HUES6 (cell line): Measurements from ENCODE around the gene RAD9A.

ENCODE experiments used
- H3K27ac ChIP-seq: 2 replicates; pipeline ENCODE4 v1.7.0; 2013; ENCODE audit warnings: low read depth, mild to moderate bottlenecking, low read length, inconsistent platforms
- H3K27me3 ChIP-seq: 2 replicates; pipeline ENCODE4 v1.6.1; 2013; ENCODE audit warnings: low read length; ENCODE audit not compliant: control insufficient read depth, insufficient read depth
- H3K36me3 ChIP-seq: 2 replicates; pipeline ENCODE4 v1.6.1; 2013; ENCODE audit warnings: low read length; ENCODE audit not compliant: control insufficient read depth, insufficient read depth
- H3K4me1 ChIP-seq: 2 replicates; pipeline ENCODE4 v1.6.1; 2013; ENCODE audit warnings: low read length; ENCODE audit not compliant: control insufficient read depth, insufficient read depth
- H3K4me3 ChIP-seq: 2 replicates; pipeline ENCODE4 v1.5.1; 2013; ENCODE audit warnings: low read depth, low read length
- H3K9ac ChIP-seq: one replicate; pipeline ENCODE4 v1.6.1; 2013; ENCODE audit warnings: mild to moderate bottlenecking, low read length
- H3K9me3 ChIP-seq: 2 replicates; pipeline ENCODE4 v1.6.1; 2013; ENCODE audit warnings: low read depth, low read length; ENCODE audit not compliant: control insufficient read depth, insufficient read depth

Gene RAD9A

DNA sequence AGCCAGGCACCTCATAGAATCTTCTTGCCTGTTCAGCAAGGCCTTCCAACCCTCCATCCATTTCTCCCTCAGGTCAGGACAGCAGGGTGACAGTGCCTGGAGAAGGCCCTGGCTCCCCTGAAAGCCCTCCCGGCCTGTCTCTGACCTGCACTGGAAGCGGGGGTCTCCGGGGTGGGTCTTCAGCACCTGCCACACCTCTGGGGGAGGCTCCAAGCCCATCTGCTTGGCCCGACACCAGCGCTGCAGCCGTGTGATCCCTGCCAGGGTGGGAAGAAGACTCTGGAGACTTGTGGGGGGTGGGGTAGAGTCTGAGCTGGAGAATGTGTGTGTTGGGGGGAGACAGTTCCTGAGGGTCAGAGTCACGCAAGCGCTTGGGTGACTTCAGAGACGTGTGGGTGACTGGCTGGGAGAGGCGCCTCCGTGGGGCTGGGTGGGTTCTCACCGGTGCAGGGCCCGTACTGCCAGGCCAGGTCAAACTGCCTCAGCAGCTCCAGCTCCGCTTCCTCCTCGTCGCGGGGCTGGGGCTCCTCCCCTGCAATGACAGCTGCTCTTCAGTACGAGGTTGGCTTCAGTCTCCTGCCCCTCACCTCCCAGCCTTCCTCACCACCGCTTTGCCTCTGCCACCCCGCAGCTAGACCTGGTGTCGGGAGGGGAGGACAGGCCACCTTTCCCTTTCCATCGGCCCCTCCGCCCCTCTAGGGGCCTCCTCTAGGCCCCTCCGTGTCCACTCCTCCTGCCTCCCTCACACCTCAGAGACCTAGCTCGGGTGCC, 39.1 kb upstream of the RAD9A start:
- Histone ChIP-seq H3K27me3 (no peaks in the 10 kb centered on the region), H3K9me3 (no peaks in the 10 kb centered on the region), H3K4me1 (peaks cover 31% of the 10 kb centered on the region), H3K36me3 (no peaks in the 10 kb centered on the region), H3K4me3 (peak overlapping the region; percentile 83), H3K9ac (peak overlapping the region; percentile 78), H3K27ac (peak overlapping the region; percentile 59; the same call in 1 of the 2 replicates)

- peak within 1 kb of the TSS; percentile 83 for H3K4me3 ChIP-seq
- peak within 1 kb of the TSS; percentile 59; the same call in 1 of the 2 replicates for H3K27ac ChIP-seq
- peaks cover 31% of the 10 kb centered on the region for H3K4me1 ChIP-seq
- peak within 1 kb of the TSS; percentile 78 for H3K9ac ChIP-seq
- no peaks in the 10 kb centered on the region for H3K9me3 ChIP-seq
- no peaks in the 10 kb centered on the region for H3K36me3 ChIP-seq
- no peaks in the 10 kb centered on the region for H3K27me3 ChIP-seq
These were observed 38.3 kb upstream of the RAD9A start, which contains the start of gene POLD4 for GRCh38 chr11:67353317-67354074. POLD4 (minus strand) TSS chr11:67353546; CDS start chr11:67353399, 147 bp downstream.

DNA sequence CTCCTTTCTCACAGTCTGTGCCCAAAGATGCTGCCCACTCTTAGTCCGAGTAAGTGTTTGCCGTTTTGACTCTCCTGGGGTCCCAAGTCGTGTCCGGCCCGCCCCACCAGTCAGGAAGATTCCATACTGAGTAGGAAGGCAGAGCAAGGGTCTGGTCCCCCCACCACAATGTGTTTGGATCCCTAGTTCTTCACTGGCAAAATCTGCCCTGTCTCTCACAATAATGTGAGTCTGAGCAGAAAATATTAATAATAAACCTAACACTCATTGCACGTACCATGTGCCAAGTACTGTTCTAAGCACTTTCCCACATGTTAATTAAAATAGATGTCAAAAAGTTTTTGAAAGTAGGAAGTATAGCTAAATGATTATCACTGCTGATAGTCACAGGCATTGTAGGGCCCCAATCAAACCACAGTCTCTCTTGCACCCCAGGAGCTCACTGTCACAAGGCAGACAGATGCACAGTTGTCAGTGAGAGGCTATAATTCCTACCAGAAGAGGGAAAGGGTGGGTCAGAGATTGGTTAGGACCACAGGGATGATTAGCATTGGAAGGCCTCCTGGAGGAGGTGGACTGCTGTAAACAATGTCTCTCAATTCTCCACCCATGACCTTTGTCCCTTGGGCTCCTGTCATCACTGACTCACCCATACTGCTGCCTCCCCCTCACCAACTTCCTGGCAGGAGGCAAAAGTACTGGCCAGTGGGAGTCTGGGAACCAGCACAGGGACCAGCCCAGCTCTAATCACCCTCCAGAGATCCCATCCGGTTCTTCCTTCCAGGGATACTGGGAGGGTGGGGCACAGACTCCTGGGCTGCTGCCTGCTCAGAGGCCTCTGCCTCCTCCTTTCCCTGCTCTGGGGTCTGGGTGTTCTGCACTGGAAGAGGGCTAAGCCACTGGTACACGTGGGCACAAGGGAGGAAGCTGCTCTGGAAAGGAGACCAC, 37.4 kb upstream of the RAD9A start:
- Histone ChIP-seq H3K9me3 (no peaks in the 10 kb centered on the region), H3K9ac (peak overlapping the region; percentile 43), H3K4me3 (peak overlapping the region; percentile 83), H3K36me3 (no peaks in the 10 kb centered on the region), H3K27ac (peak overlapping the region; percentile 54; the same call in 1 of the 2 replicates), H3K4me1 (peaks cover 31% of the 10 kb centered on the region), H3K27me3 (no peaks in the 10 kb centered on the region)

- Histone ChIP-seq H3K4me3 (no peak overlapping the region), H3K4me1 (peaks cover 31% of the 10 kb centered on the region), H3K9ac (no peak overlapping the region), H3K27me3 (no peaks in the 10 kb centered on the region), H3K27ac (no peak overlapping the region), H3K9me3 (no peaks in the 10 kb centered on the region), H3K36me3 (no peaks in the 10 kb centered on the region)
These were observed 36.6 kb upstream of the RAD9A start for GRCh38 chr11:67355023-67355793.

DNA sequence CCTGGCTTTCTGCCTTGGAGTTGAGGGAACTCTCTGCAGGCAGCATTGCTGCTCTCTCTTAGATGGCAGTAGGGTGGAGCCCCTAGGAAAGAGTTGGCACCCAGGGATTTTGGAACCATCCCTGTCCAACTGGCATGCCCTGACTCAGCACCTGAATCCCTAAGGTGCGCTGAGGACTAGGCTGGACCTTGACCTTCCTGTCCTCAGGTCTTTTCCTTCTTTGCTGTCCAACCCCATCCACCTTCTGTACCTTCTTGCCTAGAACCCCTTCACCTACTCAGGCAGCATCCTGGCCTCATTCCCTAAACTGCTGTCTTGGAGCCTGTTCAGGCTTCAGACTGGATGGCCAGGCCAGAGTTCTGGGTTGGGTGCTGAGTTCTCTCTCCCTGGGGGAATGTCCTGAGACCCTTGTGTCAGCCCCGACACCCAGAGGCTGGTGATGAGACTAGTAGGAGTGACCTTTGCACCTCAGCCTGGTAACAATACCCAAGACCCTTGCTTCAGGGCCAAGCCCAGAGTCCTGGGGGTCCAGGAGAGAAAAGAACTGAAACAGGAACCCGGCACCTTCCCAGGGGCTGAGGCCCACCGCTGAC, 35.9 kb upstream of the RAD9A start:
- Histone ChIP-seq H3K27ac (no peak overlapping the region), H3K4me1 (peaks cover 31% of the 10 kb centered on the region), H3K36me3 (no peaks in the 10 kb centered on the region), H3K27me3 (no peaks in the 10 kb centered on the region), H3K4me3 (no peak overlapping the region), H3K9ac (no peak overlapping the region), H3K9me3 (no peaks in the 10 kb centered on the region)

GRCh38 chr11:67356387-67356863, 35.4 kb upstream of the RAD9A start:
- Histone ChIP-seq H3K27me3 (no peaks in the 10 kb centered on the region), H3K27ac (no peak overlapping the region), H3K4me1 (peaks cover 29% of the 10 kb centered on the region), H3K36me3 (no peaks in the 10 kb centered on the region), H3K9ac (no peak overlapping the region), H3K4me3 (no peak overlapping the region), H3K9me3 (no peaks in the 10 kb centered on the region)

- no peak overlapping the region for H3K9ac ChIP-seq
- H3K27ac ChIP-seq, result no peak overlapping the region
- no peaks in the 10 kb centered on the region for H3K27me3 ChIP-seq
- no peaks in the 10 kb centered on the region for H3K36me3 ChIP-seq
- peaks cover 27% of the 10 kb centered on the region for H3K4me1 ChIP-seq
- no peaks in the 10 kb centered on the region for H3K9me3 ChIP-seq
- no peak overlapping the region for H3K4me3 ChIP-seq
These were observed 34.8 kb upstream of the RAD9A start for GRCh38 chr11:67356864-67357561.

GRCh38 chr11:67357831-67358670, 33.7 kb upstream of the RAD9A start:
- Histone ChIP-seq H3K4me3 (no peak overlapping the region), H3K9me3 (no peaks in the 10 kb centered on the region), H3K9ac (no peak overlapping the region), H3K27ac (no peak overlapping the region), H3K27me3 (no peaks in the 10 kb centered on the region), H3K4me1 (peaks cover 21% of the 10 kb centered on the region), H3K36me3 (no peaks in the 10 kb centered on the region)

DNA sequence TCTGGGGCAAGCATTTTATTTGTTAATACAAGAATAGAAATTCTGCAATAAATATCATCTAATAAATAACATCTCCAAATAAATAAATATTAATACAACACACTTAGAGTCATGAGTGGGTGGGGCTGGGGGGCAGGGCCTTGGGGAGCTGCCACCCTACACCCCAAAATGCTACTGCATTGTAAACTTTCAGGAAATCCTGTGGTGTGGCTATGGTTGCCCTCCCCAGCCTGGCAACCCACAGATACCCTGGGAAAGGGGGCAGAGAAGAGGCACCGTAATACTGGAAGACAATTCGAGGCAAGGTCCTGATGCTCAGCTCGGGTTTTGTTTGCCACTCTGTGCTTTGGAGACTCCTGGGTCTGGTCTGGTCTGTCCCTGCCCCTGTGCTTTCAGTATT, 27.6 kb upstream of the RAD9A start:
- Histone ChIP-seq H3K27ac (no peak overlapping the region), H3K9ac (no peak overlapping the region), H3K9me3 (no peaks in the 10 kb centered on the region), H3K4me1 (peaks cover 12% of the 10 kb centered on the region; the same call in 1 of the 2 replicates), H3K27me3 (0 out of 2 replicates have a peak, but pooled peaks cover under 1% of the 10 kb centered on the region), H3K36me3 (no peaks in the 10 kb centered on the region), H3K4me3 (no peak overlapping the region)
